GM19468 (cell line): Measurements from ENCODE around the gene EIF4A2.

Source experiments
- ATAC-seq: cut with Tn5 transposase; IDR thresholded peaks from one replicate; pipeline ENCODE4 v1.9.1; 2021; ENCODE audit warnings: mild to moderate bottlenecking, moderate library complexity, moderate number of reproducible peaks; ENCODE audit not compliant: unreplicated experiment; ENCODE audit errors: extremely low read depth

Gene EIF4A2

DNA sequence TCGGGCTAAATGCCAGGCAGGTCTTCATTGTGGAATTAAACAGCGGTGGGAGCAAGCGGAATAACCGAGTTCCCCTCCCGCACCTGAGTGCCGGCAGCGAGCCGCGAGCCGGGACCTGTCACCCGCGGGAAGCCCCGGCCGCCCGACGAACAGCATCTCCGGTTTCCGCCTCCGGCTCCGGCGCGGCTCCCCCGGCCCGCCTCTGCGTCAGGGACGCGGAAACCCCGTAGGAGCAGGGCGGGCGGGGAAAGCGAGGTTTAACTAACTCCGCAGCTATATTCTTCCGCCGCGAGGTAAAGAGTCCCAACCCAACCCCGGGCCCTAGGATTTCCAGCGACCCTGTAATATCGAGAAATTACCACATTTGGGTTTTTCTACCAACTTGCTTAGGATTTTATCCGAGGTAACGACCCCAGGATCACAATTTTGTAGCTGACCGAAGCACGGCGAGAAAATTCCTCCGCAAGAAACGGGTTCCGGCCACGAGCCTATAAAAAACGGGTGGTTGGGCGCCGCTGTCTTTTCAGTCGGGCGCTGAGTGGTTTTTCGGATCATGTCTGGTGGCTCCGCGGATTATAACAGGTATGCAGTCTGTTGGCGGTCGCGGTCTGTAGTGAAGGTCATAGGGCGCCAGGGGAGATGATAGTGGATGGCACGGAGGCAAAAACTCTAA lies at the start of gene EIF4A2:
Gene EIF4A2, plus strand, starts transcription at position 520 of the 673 bp plus-strand sequence. Its CDS starts 34 bp downstream, at position 554.
- peak; percentile 30 for ATAC-seq

DNA sequence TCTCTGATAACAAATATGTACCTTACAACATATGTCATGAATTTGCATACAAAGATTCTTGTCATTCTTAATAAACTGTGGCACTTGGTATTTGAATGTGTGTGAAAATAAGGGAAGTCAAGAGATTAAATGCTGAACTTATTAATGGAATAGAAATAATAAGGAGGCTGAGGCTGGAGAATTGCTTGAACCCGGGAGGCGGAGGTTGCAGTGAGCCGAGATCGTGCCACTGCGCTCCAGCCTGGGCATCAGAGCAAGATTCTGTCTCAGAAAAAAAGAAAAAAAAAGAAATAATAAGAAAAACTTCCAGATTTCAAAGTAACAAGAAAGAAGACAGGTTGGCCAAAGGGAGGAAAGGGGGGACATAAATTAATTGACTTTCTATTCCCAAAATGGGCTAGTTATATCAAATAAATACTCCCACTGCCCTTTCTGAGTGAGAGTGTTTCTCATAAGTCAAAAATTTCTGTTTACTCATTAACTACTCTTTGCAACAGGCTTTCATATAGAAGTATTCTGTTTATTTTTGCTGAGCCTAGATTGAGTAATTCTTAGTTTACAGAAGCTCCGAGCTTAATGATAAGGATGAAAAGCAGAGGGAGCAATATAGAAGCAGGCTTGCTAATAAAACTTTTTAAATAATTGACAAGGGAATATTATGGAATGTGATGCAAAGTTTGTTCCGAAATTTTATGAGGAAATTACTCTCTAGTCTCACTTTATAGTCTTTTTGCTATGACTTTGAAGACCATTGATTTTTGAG lies 40.6 kb upstream of the EIF4A2 start:
- ATAC-seq: no peak

DNA sequence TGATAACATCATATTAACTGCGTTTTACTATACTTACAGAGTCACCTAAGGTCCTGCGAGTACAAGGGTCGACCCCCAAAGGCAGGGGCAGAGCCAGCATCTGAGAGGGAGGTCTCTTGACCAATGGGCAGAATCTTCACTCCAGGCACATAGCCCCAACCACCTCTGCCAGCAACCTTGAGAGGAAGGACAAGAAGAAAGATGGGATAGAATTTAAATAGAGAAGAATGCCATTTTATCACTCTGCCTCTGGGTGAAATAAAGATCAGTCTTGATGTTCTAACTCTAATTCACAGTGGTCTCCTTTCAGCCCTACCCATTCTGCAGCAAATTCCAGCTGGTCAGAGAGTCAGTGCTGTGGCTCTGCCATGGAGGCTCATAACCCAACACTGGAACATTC lies 39.7 kb upstream of the EIF4A2 start:
- ATAC-seq: no peak

- ATAC-seq: no peak
Measured at GRCh38 chr3:186746008-186746407, 37.4 kb upstream of the EIF4A2 start.

GRCh38 chr3:186750316-186750715 lies 33.1 kb upstream of the EIF4A2 start:
- no peak for ATAC-seq

DNA sequence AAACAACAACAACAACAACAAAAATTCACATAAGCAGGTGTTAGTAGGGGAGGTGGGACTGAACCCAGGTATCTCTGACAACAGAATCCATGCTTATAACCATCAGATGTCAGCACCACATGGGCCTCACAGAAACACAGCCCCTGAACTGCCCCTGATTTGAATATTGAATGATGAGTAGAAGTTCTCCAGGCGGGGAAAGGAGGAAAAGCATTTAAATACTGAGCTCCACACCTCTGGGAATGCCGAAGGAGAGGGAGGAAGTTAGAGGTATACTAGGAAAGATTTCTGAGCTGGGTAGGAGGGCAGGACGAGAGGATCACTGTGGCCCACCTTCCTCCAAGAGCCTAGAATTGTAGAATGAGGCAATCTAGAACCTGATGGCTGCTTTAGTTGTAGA lies 31.9 kb upstream of the EIF4A2 start:
- ATAC-seq: no peak

DNA sequence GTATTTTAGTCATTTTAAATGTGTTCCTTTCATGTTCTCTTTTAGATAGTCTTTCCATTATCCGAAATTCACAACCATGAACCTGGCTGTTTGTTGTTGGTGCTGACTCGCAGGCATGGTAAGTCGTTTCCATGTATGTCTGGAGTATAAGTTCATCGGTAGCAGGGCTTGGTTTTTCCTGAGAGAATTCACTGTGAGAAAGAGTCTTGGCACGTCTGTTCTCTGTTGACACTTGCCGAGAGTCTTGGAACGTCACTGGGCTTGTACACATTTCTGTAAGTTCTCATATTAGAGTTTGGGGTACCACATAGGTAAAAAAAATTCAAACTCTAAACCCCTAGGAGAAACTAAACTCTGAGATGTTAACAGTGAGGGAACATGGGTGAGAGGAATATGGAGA lies 29.4 kb upstream of the EIF4A2 start:
- no peak for ATAC-seq

DNA sequence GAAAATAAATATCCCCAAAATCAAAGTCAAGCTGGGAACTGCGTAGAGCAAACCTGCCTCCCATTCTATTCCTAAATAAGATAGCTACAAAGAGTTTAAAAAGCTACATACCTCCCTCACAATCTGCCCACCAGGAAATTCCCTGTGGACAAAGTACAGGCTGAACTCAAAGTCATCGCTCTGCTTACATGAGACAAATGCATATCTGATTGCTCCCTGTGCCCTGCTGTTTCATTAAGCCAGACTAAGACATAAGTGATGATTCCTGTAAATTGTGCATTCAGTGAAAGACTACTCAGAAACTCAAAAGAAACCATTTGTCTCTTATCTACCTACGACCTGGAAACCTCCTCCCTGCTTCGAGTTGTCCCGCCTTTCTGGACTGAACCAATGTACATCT lies 28.5 kb upstream of the EIF4A2 start:
- ATAC-seq: no peak

DNA sequence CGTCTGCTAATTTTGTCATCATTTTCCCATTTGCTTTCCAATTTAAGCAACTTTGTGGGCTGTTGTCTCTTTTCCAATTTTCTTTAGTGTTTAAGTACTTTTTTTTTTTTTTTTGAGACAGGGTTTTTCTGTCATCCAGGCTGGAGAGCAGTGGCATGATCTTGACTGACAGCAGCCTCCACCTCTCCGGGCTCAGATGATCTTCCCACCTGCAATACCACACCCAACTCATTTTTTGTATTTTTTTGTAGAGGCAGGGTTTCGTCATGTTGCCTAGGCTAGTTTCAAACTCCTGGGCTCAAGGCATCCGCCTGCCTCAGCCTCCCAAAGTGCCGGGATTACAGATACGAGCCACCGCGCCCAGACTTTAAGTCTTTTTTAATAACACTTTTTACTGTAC lies 26.2 kb upstream of the EIF4A2 start:
- ATAC-seq: no peak

DNA sequence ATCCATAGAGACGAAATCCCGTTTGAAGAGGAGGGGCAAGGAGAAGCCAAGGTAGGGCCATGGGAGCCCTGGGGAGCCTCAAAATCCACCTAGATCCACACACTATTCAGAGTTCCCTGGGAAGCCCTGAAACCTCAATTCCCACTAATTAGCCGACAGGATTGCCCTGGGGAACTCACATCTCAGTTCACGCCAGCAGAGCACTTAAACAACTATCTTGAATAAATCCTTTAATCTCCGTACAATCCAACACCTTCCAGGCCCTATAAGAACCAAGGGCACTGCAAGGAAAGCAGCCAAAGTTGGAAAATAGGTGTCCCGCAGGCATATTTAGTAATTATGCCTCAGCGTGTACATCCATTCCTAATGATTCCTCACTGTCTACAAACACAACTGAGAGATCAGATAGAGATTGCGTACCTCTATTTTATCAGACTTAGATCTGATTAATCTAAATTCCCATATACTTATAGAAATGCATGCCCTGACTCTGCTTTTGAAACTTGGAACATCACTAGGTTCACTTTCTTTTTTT lies 25.6 kb upstream of the EIF4A2 start:
- ATAC-seq: no peak

- no peak for ATAC-seq
Measured at GRCh38 chr3:186759231-186759930, 24.0 kb upstream of the EIF4A2 start.

DNA sequence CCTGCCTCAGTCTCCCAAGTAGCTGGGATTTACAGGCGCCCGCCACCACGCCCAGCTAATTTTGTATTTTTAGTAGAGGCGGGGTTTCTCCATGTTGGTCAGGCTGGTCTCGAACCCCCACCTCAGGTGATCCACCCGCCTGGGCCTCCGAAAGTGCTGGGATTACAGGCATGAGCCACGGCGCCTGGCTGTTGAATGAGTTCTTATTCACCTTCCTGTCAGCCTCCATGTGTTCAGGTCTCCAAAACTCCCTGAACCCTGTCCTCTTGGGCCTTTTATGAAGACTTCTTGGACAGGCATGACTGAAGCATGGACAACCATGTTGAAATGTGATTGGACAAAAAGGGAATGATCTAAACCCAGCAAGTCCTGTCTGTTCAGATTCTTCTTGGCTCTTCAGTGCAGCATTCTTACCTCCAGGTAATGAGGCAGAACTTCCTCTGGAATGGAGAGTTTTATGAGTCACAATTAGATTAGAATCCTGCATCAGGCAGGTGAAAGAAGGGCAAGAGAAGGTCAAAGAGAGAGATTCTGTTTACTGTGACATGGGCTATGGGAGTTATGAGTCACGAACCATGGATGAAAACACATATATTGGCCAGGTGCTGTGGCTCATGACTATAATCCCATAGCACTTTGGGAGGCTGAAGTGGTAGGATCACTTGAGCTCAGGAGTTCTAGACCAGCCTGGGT lies 23.1 kb upstream of the EIF4A2 start:
- ATAC-seq: no peak

DNA sequence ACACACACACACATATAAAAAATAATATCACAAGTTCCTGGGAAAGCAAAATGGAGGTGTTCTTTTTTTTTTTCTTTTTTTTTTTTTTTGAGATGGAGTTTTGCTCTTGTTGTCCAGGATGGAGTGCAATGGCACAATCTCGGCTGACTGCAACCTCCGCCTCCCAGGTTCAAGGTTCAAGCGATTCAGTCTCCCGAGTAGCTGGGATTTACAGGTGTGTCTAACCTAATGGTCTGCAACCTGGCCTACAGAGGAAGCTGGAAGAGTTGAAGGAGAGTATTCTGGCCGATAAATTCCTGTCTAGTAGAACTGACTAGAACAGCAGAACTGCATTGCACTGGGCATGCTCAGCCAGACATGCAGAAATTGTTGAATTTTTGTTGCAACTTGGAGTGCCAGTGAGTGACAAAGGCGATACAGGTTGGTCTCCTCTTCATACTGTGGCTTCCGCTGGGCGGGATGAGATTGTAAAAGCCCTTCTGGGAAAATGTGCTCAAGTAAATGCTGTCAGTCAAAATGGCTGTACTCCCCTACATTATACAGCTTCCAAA lies 22.4 kb upstream of the EIF4A2 start:
- ATAC-seq: no peak

- ATAC-seq: no peak
Measured at GRCh38 chr3:186772281-186772694, 11.1 kb upstream of the EIF4A2 start.

DNA sequence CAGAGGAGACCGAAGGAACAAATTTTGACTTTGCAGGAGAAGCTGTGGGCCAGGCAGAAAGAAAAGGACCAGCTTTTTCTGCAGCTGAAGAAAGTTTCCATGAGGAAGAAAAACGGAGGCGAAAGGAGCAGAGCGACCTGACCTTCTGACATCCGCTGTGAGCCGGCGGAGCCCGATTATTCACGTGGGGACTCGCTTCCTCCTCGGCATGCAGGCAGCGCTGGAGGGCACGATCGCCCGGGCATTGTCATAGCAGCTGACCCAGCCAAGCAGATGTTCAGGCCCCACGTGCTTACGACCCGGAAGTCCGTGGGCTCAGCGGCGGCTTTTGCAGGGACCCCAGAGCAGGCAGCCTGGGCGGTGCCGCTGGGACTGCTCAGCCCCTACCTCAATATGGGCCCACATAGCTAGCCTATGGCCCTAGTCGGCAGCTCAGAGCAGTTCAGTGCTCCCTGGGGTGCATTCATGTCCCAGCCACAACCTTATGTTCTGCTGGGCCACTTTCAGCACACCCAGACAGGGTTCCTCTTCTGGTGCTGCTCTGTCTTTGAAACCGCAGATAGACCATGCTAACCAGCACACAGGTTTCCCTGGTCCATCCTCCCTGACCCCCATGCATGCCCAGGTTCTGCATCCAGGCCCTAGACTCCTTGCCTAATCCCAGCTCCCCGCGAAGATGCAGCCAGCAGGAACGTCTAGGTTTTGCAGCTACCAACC lies 10.5 kb upstream of the EIF4A2 start:
- ATAC-seq: peak; percentile 67

- no peak for ATAC-seq
Measured at GRCh38 chr3:186775999-186776398, 7.4 kb upstream of the EIF4A2 start.

DNA sequence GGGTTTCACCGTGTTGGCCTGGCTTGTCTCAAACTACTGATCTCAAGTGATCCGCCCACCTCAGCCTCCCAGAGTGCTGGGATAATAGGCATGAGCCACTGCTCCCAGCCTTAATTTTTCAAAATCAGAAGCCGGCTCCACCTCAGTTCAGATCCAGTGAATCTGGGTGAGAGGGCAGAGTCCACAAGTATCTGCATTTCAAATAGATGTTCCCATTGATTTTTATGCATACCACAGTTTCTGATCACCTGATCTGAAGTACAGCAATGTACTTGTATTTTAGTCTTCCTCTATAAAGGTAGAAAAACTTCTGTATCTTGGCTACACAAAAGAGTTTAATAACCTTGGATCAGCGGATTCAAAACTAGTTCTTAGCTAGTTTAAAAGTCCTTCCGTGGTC lies 4.2 kb upstream of the EIF4A2 start:
- no peak for ATAC-seq

DNA sequence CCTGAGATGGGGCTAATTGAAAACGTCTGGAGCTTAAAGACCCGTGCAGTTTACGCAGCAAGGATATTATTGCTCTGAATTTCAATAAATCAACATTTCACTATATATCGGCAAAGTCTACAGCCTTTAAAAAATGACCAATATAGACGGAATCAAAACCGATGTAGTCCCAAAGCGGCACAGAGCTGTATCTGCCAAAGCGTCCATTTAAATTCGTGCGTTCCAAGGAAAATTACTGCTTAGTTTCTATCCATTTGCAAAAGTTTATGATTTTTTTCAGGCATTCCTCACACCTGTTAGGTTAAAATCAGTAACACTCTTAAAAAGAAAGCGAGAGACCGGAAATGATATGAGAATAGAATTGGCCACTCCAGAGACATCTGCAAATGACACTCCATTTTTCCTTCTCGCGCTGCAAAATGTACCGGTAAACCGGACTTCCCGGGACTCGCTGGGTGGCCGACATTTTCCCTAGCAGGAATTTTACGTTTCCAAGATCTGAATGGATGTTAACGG lies 777 bp upstream of the EIF4A2 start:
- ATAC-seq: no peak
